Motor neuron (in vitro differentiated cells): ENCODE data around the gene MORN3. TPM values are rescaled to one million over a fixed set of nuclear protein-coding genes. Genes with fewer than 3 reads are reported as not detected.
"Not testable (repeated sequence)": the region's sequence is repeated elsewhere in the genome, so short reads cannot be mapped to it uniquely, and the experiment has no call there.

Experiments
- ATAC-seq, 8 experiments: fragments of 200-7000 bp; cut with Tn5 transposase; replicated peaks in 6 of 8; 2 replicates each; pipeline ENCODE4 v1.8.0; 2021; ENCODE audit warnings: mild to moderate bottlenecking in 8 of 8, moderate library complexity in 8 of 8
- H3K27ac ChIP-seq, 2 donors: fragments of 250-450 bp; sonication (Bioruptor Pico); 2 replicates each; pipeline ENCODE4 v1.9.0; 2021; ENCODE audit warnings: antibody characterized with exemption in 2 of 2, mild to moderate bottlenecking in 2 of 2, moderate library complexity in 1 of 2
- H3K4me1 ChIP-seq, 2 donors: fragments of 250-450 bp; sonication (Bioruptor Pico); replicated peaks in 1 of 2; 2 replicates each; pipeline ENCODE4 v1.6.1; 2021; ENCODE audit warnings: antibody characterized with exemption in 2 of 2, mild to moderate bottlenecking in 2 of 2, moderate library complexity in 1 of 2
- H3K4me3 ChIP-seq, 5 donors: fragments of 250-450 bp; sonication (Bioruptor Pico); 2 replicates each; pipeline ENCODE4 v1.9.0; 2021; ENCODE audit warnings: antibody characterized with exemption in 5 of 5, mild to moderate bottlenecking in 5 of 5, moderate library complexity in 4 of 5
- WGBS, 10 experiments: fragments of 450-650 bp; shearing (Covaris generic); methylation state at CpG; one replicate each; pipeline ENCODE4 v1.0.0; 2022; 5-methylcytosine and 5-hydroxymethylcytosine counted together
- in situ Hi-C, 9 experiments: fragments of 400-800 bp; cut with MboI; loops; one replicate each; pipeline ENCODE4 v1.15.0; 2021; ENCODE audit warnings: low sequenced_read_pairs in 9 of 9, low pct_unique_long_range_greater_than_20kb in 2 of 9; ENCODE audit not compliant: unreplicated experiment in 9 of 9
- total RNA-seq, 8 experiments: library from RNA; unstranded; fragments of 300-600 nt; gene quantifications; 2 replicates each; pipeline versions ENCODE4 v1.2.3 to v1.2.4, GENCODE V29; 2022

MORN3 gene, protein sequence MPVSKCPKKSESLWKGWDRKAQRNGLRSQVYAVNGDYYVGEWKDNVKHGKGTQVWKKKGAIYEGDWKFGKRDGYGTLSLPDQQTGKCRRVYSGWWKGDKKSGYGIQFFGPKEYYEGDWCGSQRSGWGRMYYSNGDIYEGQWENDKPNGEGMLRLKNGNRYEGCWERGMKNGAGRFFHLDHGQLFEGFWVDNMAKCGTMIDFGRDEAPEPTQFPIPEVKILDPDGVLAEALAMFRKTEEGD
- total RNA-seq = 1 to 10 TPM in 1 of 8 experiments, under 1 TPM in 7; 0.25 to 1.9 (median 0.70) TPM

GRCh38 chr12:121669521-121669900 is at the start of gene MORN3:
TSS of gene MORN3 (minus strand) at chr12:121669654. CDS start at chr12:121669483, 171 bp downstream.
- no peak within 1 kb of the TSS for H3K27ac ChIP-seq

DNA sequence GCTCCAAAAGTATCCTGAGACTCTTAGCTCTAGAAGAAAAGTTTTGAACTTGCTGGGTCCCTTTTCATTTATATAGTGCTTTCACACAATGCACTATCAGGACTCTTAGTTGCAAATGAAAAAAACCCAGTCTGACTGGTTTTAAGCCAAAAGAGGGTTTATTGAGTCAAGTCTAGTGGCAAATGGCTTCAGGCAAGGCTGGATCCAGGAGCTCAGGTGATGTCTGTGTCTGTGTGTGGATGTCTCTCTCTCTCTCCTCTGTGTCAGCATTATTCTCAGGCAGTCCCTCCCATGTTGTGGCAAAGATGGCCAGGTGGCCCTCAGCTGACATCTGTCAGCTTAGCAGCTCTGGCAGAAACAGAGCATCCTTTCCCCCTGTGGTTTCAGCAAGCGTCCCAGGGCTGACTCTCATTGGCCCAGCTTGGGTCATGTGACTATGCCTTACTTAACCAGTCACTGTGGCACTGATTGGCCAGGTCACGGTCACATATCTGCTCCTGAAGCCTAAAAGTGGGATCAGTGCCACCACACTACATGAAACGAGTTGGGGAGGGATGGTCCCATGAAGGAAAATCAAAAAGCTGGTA is 49.3 kb upstream of the MORN3 start:
- in situ Hi-C loops = no loop called here
- H3K27ac ChIP-seq = no peak overlapping the region
- ATAC-seq = no peak
- 78 to 100% (median 100%) methylated on average over 1 to 3 of the region's 3 CpGs; no CpG with 5 or more reads in 3 of the 10 experiments for WGBS, 10 experiments
- no peak overlapping the region for H3K4me3 ChIP-seq
- H3K4me1 ChIP-seq = peaks cover 3 to 4% of the 10 kb centered on the region in 2 donors

More at GRCh38 chr12:121669521-121669900, at the start of gene MORN3:
- Histone ChIP-seq H3K4me1 (peaks cover 2 to 9% of the 10 kb centered on the region in 2 donors), H3K4me3 (no peak within 1 kb of the TSS)
- in situ Hi-C loops = loop anchor here in 1 of 9 experiments (25.0 kb wide), 1 partner anchor 107 kb away; no protein-coding TSS in a partner anchor
- WGBS, 10 experiments = 100% methylated on average over 1 of the region's 5 CpGs; no CpG with 5 or more reads in 8 of the 10 experiments
- no peak for ATAC-seq

GRCh38 chr12:121717041-121717699 is 47.7 kb upstream of the MORN3 start:
- ATAC-seq = peak in 2 of 8 experiments; percentile 4 to 25
- peaks cover 4 to 7% of the 10 kb centered on the region in 2 donors for H3K4me1 ChIP-seq

GRCh38 chr12:121715862-121716435 is 46.5 kb upstream of the MORN3 start:
- 58 to 100% (median 90%) methylated on average over 1 to 4 of the region's 6 CpGs; no CpG with 5 or more reads in 5 of the 10 experiments for WGBS, 10 experiments
- in situ Hi-C loops = no loop called here
- Histone ChIP-seq H3K4me1 (peaks cover 11 to 13% of the 10 kb centered on the region in 2 donors), H3K4me3 (no peak overlapping the region), H3K27ac (no peak overlapping the region)
- ATAC-seq = no peak

More at GRCh38 chr12:121717041-121717699, 47.7 kb upstream of the MORN3 start:
- Histone ChIP-seq H3K4me3 (no peak overlapping the region), H3K27ac (no peak overlapping the region)
- in situ Hi-C loops = no loop called here
- WGBS, 10 experiments = 68 to 100% (median 84%) methylated on average over 1 to 9 of the region's 10 CpGs; no CpG with 5 or more reads in 3 of the 10 experiments

- in situ Hi-C loops, H3K4me3 ChIP-seq, H3K27ac ChIP-seq, ATAC-seq: not testable (repeated sequence)
- WGBS, 10 experiments = 88 to 100% (median 95%) methylated on average over 1 to 6 of the region's 7 CpGs; no CpG with 5 or more reads in 6 of the 10 experiments
- H3K4me1 ChIP-seq = peaks cover 13% of the 10 kb centered on the region in 2 donors
Measured at GRCh38 chr12:121715055-121715454, 45.6 kb upstream of the MORN3 start.

- Histone ChIP-seq H3K4me1 (peaks cover 17 to 18% of the 10 kb centered on the region in 2 donors), H3K4me3 (peak overlapping the region; percentile 69 to 97 (median 84)), H3K27ac (no peak overlapping the region)
- in situ Hi-C loops = no loop called here
- peak in 3 of 8 experiments; percentile 2 to 10 (median 7) for ATAC-seq
- 7 to 100% (median 38%) methylated on average over 1 to 4 of the region's 6 CpGs; no CpG with 5 or more reads in 6 of the 10 experiments for WGBS, 10 experiments
Measured at GRCh38 chr12:121713793-121714192, 44.3 kb upstream of the MORN3 start.

- WGBS, 10 experiments = 0 to 33% (median 24%) methylated on average over 2 to 5 of the region's 14 CpGs; no CpG with 5 or more reads in 6 of the 10 experiments
- in situ Hi-C loops = no loop called here
- Histone ChIP-seq H3K4me3 (peak overlapping the region; percentile 69 to 97 (median 84)), H3K4me1 (peaks cover 17 to 18% of the 10 kb centered on the region in 2 donors), H3K27ac (no peak overlapping the region)
- ATAC-seq = peak in 4 of 8 experiments; percentile 5 to 70 (median 42)
Measured at GRCh38 chr12:121713257-121713777, 43.9 kb upstream of the MORN3 start.

GRCh38 chr12:121712461-121713256 is 43.2 kb upstream of the MORN3 start, which contains the start of gene TMEM120B:
TSS of gene TMEM120B (plus strand) at chr12:121712752. CDS start at chr12:121712896, 144 bp downstream.
- peak within 1 kb of the TSS; percentile 69 to 97 (median 84) for H3K4me3 ChIP-seq
- peaks cover 17 to 18% of the 10 kb centered on the region in 2 donors for H3K4me1 ChIP-seq
- WGBS, 10 experiments = 0 to 2% (median 1%) methylated on average over 4 to 33 of the region's 74 CpGs; no CpG with 5 or more reads in 7 of the 10 experiments
- in situ Hi-C loops = no loop called here
- peak within 1 kb of the TSS; percentile 87 to 89 for H3K27ac ChIP-seq
- ATAC-seq = peak; percentile 63 to 86 (median 80)

DNA sequence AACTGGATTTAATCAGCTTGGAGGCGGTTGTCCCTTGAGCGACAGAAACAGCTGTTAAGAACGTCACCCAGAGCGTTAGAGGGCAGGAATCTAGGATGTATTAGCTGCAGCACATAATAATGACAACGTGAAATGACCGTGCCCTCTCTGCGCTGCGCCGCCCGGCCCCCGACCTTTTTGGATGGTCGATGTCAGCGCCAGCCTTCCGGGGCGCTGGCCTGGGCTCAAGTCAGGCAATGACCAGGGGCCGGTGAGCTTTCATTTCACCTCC is 42.7 kb upstream of the MORN3 start:
- H3K4me1 ChIP-seq = peaks cover 17 to 18% of the 10 kb centered on the region in 2 donors
- 0 to 20% (median 0%) methylated on average over 1 to 16 of the region's 16 CpGs; no CpG with 5 or more reads in 3 of the 10 experiments for WGBS, 10 experiments
- peak overlapping the region; percentile 69 to 97 (median 84) for H3K4me3 ChIP-seq
- ATAC-seq = peak; percentile 27 to 80 (median 72)
- H3K27ac ChIP-seq = peak overlapping the region; percentile 87 to 89
- in situ Hi-C loops = no loop called here

- 21 to 73% (median 50%) methylated on average over 3 to 17 of the region's 24 CpGs for WGBS, 10 experiments
- Histone ChIP-seq H3K27ac (peak overlapping the region; percentile 87 to 89), H3K4me1 (peaks cover 17 to 18% of the 10 kb centered on the region in 2 donors), H3K4me3 (peak overlapping the region; percentile 69 to 97 (median 84))
- peak in 6 of 8 experiments; percentile 1 to 13 (median 9) for ATAC-seq
- in situ Hi-C loops = no loop called here
Measured at GRCh38 chr12:121711361-121712189, 42.1 kb upstream of the MORN3 start.

DNA sequence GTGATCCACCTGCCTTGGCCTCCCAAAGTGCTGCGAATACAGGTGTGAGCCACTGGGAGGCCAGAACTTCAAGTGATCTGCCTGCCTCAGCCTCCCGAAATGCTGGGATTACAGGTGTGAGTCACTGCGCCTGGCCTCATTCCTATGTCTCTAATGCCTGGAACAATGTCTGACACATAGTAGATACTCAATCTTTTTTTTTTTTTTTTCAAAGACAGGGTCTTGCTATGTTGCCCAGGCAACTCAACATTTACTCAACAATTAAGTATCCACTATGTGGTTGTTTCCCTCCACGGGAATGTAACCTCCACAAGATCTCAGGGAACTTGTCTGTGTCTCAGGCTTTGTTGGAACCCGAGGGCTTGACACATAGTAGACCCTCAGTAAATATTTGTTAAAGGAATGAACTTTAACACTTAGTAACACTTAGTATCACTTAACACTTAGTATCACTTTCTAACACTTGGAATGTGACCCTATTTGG is 40.1 kb upstream of the MORN3 start:
- WGBS, 10 experiments = 0 to 100% (median 46%) methylated on average over 2 to 4 of the region's 5 CpGs; no CpG with 5 or more reads in 2 of the 10 experiments
- Histone ChIP-seq H3K4me1 (peaks cover 17 to 18% of the 10 kb centered on the region in 2 donors), H3K27ac (peak overlapping the region in 1 of 2 donors; percentile 16), H3K4me3 (no peak overlapping the region)
- peak in 1 of 8 experiments; percentile 35 for ATAC-seq
- in situ Hi-C loops = loop anchor here in 2 of 9 experiments (10.0 kb wide), 2 partner anchors 65 to 85 kb away; partner anchors contain the start of gene RHOF (in 1 of the 2)
